G401 (cell line): ENCODE data around the gene IGFBPL1. TPM values are rescaled to one million over a fixed set of nuclear protein-coding genes. Genes with fewer than 3 reads are reported as not detected.
"Not testable (repeated sequence)": the region's sequence is repeated elsewhere in the genome, so short reads cannot be mapped to it uniquely, and the experiment has no call there.

Source experiments
- DNase-seq: peaks from one replicate; pipeline ENCODE4 v3.0.0-alpha.2; 2015; ENCODE audit warnings: low spot score
- in situ Hi-C: cut with HindIII; loops from 2 replicates; pipeline ENCODE4 v1.10.0; 2016; ENCODE audit warnings: low sequenced_read_pairs, mixed read lengths
- total RNA-seq: library from RNA; depleted of rRNA; stranded (reverse); fragments of >200 nt; shearing (Covaris generic); gene quantifications from 2 replicates; pipeline ENCODE4 v1.2.3, GENCODE V29; 2014

Gene IGFBPL1
- total RNA-seq, 1 experiment from 2014 or later: not detected

DNA sequence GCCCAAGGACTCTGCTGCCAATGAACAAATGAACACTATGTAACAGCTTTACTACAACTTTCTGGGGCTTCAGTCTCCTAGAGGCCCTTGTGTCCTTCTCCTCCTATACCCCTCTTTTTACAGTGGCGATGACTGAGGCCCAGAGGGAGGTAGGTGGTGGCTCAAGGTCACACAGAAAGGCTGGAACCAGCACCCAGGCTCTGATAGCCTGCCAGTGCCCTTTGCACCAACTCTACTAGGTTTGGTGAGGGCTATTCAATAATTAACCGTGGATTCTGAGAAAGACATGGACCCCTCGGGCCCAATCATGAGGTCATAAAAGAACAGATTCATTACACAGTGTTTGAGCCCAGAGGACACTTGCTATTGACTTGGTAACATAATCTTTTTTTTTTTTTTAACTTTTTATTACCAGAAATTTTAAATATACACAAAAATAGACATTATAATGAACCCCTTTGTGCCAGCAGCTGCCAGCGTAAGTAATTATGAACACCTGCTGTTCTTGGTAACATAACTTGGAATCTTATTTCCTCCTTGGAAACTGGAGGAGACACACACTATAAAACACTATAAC, 37.8 kb downstream of the IGFBPL1 start:
- in situ Hi-C loops: no loop called here
- DNase-seq: no peak

DNA sequence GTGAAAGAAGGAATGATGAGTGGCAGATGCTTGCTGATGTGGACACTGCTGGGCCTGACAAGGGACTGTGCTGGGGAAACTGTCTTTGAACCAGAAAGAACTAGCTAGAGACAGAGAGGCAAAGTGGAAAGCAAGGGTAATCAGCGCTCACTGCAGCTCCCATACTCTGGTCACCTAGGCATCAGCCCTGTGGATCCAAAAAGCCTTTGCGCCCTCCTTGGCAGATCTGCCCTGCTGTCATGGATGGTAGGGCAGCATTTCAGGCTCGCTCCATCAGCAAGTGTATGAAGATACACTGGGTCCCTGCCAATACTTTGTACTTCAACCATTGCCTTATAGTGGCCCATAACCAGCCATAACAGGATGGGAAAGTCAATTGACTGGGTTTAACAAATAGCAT, 38.4 kb downstream of the IGFBPL1 start:
- no peak for DNase-seq
- in situ Hi-C loops: no loop called here

DNA sequence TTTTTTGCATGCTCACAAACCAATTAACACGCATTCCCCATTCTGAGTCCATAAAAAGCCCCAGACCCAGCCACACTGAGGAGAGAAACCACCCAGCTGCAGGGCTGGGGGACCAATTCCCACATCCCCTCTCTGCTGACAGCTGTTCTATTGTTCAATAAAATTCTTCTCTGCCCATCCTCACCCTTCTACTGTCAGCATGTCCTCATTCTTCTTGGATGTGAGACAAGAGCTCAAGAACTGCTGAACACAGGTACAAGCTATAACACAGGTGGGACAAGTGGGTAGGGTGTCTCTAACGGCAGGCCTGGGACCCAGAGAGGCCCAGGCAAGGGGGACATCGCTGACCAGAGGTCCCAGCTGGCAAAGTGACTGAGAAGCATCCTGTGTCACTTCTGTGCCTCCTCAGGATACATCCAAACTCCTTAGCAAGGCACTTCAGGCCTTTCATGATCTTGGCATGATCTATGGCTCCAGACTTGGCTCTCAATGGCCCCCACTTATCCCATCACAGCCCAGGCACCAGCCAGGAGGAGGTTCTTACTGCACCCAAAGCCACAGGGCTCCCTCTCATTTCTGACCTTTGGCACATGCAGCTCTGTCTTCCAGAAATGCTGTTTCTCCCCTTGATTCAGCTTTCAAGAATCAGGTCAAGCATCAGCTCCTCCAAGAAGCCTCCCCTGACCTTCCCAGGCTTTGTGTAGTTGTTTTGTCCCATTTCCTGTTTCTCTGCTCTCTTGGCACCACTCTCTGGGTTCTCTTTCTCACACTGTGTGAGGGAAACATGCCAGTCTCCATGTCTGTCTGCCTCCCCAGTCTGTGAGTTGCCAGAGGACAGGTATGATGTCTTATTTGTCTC, 39.0 kb downstream of the IGFBPL1 start:
- DNase-seq: no peak
- in situ Hi-C loops: no loop called here

DNA sequence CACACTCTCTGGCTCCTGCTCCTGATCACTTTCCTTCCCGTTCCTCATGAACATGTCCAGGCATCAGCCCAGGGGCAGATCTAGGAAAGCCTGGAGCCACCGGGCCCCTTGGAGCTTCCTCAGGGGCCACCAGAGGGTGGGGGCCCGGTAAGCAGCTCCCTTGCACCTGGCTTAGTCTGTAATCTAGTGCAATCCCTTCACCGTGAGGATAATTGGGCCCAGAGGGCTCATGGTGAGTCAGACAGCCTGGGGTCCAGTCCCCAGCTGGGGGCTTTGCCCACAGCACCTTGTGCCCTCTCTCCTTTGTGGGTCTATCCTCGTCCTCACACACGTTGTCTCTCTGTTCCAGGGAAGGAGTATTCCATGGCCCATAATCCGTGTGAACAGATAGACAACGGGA, 42.1 kb downstream of the IGFBPL1 start:
- DNase-seq: no peak
- in situ Hi-C loops: no loop called here

DNA sequence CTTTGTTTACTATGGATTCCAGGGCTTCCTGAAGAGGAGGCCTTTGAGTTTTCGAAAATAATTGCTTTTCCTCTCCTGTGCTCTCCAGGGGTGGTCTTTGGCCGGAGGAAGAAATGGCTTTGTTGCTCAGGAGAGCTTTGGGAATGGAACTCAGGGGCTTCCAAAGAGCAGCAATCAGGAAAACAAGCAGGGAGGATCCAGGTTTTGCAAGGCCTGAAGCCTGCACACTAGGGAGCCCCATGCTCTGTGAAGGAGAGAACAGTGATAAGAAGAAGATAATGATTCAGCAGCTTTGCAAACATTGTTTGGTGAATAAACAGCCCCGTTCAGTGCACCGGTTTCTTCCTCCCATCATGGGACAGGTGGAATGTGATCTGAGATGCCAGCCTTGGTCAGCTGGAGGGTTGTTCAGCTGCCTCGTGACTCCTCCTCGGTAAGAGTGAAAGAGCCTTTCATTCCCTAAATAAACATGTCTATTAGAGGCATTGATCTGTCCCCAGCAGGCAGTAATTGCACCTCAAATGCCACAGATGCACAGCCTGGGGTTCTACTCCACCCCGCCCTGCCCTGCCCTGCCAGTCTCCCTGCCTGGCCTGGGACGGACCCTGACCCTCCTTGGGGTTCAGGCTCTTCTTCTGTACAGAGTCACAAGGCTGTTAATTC, 43.3 kb downstream of the IGFBPL1 start:
- no peak for DNase-seq
- in situ Hi-C loops: no loop called here

DNA sequence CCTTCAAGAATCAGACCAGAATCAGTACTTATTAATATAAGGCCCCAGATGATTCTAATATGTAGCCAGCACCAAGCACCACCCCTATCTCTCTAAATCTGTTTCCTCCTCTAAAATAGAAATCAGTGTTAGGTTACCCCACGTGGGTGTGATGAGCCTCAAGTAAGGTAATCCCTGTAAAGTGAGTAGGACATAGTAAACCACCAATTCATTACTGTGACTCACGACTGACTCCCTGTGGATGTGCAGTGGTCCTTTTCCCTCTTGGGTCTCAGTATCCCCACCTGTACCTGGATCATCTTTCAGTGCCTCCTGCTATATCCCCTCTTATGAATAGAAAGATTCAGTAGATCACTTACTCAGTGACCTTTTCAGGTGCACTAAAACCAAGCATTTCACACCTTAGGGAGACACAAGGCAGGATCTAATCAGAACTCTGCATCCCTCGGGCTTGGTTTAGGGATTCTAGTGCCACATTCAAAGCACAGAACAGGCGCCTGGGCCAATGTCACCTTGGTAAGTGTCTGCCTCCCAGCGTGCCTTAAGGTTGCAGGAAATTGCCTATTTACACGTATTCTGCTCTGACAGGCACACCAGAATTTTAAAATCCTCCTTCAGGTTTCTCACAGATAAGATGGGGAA, 43.9 kb downstream of the IGFBPL1 start:
- in situ Hi-C loops: no loop called here
- no peak for DNase-seq

DNA sequence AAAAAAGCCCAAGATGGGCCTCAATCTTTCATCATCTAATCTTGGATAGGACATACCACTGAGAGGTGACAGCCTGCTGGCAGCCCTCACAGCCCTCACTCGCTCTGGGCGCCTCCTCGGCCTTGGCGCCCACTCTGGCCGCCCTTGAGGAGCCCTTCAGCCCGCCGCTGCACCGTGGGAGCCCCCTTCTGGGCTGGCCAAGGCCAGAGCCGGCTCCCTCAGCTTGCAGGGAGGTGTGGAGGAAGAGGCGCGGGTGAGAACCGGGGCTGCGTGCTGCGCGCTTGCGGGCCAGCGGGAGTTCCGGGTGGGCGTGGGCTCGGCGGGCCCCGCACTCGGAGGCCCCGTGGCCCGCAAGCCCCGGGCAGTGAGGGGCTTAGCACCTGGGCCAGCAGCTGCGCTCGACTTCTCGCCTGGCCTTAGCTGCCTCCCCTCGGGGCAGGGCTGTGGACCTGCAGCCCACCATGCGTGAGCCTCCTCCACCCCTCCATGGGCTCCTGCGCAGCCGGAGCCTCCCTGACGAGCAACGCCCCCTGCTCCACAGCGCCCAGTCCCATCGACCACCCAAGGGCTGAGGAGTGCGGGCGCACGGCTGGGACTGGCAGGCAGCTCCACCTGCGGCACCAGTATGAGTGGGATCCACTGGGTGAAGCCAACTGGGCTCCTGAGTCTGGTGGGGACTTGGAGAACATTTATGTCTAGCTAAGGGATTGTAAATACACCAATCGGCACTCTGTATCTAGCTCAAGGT, 46.7 kb downstream of the IGFBPL1 start:
- in situ Hi-C loops: not testable (repeated sequence)

DNA sequence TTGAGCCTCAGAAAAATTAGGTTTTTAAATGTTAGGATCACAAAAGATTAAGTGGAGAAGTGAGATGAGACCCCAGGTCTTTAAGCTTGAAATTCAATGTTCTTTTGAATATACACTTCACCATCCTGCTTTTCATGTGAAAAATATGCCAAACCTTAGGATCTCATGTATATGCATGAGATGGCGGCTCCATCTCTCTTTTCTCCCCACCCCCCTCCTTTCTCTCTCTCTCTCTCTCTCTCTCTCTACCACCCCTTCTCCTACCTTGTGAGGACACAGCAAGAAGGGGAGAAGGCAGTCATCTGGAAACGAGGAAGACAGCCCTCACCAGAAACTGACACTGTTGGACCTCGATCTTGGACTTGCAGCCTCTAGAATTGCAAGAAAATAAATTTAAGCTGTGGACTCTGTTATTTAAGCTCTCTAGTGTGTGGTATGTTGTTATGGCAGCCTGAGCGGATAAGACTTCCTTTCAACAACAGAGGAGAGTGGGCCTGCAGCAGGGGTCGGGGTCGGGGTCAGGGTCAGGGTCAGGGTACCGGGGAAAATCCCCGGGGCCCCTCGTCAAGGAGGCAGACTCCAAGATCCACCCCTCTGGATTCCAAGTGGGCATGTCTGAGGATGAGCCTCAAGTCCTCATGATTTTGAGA, 48.1 kb downstream of the IGFBPL1 start:
- no peak for DNase-seq
- in situ Hi-C loops: no loop called here

More for the DNA sequence above, 46.7 kb downstream of the IGFBPL1 start:
- not testable (repeated sequence) for DNase-seq

DNA sequence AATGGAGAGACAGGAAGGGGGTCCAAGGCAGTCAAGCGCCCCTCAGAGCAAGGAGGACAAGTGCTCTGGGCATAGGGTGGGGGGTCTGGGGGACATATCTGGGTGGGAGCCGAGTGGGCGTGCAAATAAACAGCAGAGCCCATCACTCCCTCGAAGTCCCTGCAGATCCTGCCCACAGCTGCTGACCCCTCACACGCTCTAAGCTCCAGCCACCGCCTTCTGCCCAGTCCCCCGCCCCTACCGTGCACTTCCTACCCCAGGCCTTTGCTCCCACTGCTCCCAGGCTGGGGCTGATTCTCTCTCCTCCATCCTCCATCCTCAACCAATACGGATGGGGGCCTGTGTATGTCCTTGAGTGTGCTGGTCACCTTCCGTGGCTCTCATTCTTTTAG, 48.7 kb downstream of the IGFBPL1 start:
- in situ Hi-C loops: no loop called here
- no peak for DNase-seq

DNA sequence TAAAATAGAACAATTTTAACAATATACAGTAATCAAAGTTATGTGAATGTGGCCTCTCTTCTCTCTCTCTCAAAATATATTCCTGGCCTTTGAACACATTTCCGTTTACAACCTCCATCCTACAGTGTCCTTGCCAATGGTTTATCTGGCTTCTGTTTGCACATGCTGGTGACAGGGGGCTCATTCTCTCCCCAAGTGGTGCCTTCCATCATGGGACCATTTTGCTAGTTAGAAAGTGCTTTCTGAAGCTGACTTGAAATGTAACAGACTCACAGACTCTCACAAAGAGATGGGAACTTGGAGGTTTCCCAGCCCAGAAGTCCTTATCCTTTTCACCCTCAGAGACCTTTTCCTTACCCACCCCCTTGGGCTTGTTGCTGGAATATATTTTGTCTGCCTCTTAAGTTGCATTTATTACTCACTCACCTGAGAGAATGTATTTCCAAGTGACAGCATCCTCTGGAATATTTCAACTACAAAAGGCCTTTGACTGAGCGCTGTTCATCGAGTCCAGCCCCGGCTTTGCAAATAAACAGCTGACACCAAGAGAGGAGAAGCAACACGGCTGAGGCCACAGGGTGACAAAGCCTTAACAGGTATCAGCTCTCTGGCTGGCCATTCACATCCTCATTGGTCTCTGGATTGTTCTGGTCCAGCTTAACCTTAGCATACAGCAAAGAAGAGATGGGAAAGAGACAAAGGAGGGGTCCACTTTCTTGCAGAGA, 49.2 kb downstream of the IGFBPL1 start:
- in situ Hi-C loops: no loop called here

DNA sequence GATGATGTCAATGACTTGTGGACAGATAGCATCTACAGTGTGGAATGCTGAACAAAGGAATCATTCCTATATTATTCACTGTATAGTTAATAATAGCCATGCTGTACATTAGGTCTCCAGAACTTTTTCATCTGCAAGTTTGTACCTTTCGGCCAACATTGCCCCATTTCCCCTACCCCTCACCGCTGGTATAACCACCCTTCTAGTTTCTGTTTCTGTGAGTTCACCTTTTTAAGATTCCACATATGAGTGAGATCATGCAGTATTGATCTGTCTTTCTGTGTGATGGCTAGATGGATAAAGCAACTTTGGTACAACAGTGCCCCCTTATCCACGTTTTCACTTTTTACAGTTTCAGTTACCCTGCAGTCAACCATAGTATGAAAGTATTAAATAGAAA, 50.6 kb downstream of the IGFBPL1 start:
- in situ Hi-C loops: no loop called here

More for the DNA sequence above, 49.2 kb downstream of the IGFBPL1 start:
- DNase-seq: no peak

DNA sequence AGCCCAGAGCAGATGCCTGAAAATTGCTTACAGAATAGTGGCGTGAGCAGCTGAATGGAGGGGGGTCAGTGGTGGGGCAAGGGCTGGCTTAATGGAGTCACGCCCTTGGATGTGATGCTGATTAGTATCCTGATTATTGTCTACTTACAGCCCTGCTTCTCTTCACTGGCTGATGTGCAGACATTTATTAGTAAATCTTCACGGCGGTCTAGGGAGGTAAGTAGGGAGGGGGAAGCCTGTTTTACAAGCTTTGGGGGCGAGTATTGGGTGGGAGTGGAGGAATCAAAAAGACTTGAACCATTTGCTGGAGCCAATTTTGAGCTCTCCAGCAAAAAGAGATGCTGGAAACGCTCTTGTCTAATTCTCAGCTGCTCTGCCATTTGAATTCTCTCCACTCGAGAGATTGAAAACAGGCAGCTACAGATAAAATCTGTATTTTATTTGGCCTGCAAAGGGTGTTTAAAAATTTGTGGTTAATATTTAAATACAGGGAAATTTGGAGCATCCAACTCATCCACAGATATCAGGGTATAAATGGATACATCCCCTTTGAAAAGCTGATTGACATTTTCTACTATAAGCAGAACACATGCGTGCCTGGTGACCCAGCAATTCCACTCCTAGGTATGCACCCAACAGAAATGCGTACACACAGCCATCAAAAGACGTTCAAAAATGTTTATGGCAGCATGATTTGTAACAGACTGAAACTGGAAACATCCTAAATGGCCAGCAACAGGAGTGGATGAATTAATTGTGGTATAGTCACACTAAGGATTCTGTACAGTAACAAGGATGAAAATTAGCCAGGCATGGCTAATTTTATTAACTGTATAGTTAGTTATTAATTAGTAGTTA, 51.3 kb downstream of the IGFBPL1 start:
- DNase-seq: no peak
- in situ Hi-C loops: no loop called here

More for the DNA sequence above, 50.6 kb downstream of the IGFBPL1 start:
- DNase-seq: no peak

DNA sequence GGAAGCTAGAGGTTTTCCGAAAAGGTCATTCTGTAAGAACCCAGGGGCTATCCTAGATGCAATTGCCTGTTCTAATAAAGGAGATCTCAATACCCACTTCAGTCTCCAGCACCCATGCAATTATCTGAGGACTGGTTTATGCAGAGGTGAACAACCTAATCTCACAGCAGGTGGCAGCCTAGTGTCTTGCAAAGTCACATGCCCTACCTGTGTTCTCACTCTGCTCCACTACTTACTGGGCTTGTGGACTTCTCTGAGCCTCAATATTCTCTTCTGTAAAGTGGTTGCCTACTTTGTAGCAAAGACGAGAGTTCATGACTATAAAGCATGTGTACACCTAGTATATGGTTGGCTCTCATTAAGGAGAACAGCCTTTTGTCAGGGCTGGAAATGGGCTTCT, 52.8 kb downstream of the IGFBPL1 start:
- no peak for DNase-seq
- in situ Hi-C loops: no loop called here

DNA sequence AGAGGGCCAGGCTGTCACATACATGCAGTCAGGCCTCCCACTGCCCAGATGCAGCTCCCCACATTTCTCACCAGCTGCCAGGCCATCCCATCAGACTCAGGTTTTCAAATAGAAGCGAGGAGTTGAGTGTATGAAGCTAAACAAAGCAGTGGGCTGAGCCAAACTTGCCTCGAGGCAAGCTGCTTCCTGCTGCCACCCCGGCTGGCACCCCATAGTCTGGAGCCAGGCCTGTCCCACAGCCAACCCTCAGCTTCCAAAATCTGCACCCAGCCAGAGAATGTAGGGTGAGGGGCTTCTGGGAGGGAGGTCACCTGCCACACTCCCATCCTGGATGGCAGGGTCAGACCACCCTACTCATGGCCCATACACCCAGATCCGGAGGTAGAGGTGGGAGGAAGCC, 54.1 kb downstream of the IGFBPL1 start:
- no peak for DNase-seq
- in situ Hi-C loops: no loop called here

DNA sequence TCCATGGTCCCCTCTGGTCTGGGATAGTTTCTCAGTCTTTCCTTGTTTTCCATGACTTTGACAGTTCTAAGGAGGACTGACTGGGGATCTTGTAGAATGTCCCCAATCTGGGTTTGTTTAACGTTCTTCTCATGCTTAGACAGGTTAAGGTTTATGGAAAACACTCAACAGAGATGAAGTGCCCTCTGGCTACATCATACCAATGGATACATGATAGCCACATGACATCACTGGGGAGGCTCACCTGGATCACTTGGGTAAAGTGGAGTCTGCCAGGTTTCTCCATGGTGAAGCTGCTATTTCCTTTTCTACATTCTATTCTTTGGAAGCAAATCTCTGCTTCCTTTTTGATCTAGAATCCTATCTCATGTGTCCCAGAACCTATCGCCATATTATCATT, 55.5 kb downstream of the IGFBPL1 start:
- no peak for DNase-seq
- in situ Hi-C loops: no loop called here

DNA sequence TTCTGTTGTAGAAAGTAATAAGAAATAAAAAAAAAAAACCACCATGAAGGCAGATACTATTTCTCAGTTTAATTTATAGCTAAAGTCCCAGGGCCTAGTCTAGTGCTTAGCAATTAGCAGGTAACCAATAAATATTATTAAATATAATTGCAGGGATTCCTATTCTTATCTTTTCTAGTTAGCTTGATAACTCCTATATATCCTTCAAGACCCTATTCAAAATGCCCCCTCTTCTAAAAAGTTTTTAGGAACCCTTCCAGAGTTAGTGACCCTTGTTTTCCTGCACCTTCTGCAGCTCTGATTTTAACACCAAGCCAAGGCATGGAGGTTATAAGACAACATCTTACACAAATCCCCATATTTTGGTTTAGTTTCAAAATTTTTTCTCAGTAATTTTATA, 56.4 kb downstream of the IGFBPL1 start:
- in situ Hi-C loops: no loop called here
- DNase-seq: no peak

DNA sequence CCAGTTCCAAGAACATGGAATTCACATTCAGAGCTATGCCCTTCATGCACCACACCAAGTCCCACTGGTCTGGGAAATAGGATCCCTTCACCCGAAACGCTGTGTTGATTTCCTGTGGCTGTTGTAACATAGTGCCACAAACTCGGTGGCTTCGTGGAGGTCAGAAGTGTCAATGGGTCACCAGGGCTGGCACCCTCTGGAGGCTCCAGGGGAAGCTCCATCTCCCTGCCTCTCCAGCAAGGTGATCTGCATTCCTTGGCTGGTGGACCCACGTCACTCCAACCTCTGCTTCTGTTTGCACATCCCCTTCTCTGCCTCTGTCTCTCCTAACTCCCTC, 60.7 kb downstream of the IGFBPL1 start:
- in situ Hi-C loops: no loop called here
- DNase-seq: no peak
